WTC11 (cell line): ENCODE results near the gene CPNE4. TPM values are rescaled to one million over a fixed set of nuclear protein-coding genes. Genes with fewer than 3 reads are reported as not detected.

Experiments
- ATAC-seq: fragments of 200-7000 bp; cut with Tn5 transposase; 2 replicates; pipeline ENCODE4 v1.10.0; 2021; ENCODE audit warnings: mild to moderate bottlenecking, moderate library complexity
- CTCF ChIA-PET: fragments of 300-600 bp; sonication (Branson Sonifier 250); formaldehyde crosslinking; loops from one replicate; lab custom pipeline; 2021; ENCODE audit warnings: antibody characterized with exemption; lab: Charles Lee
- POLR2A ChIA-PET: fragments of 350-600 bp; sonication (Branson Sonifier 250); formaldehyde crosslinking; loops from one replicate; lab custom pipeline; 2021; ENCODE audit warnings: antibody characterized with exemption; lab: Charles Lee
- DNase-seq: peaks from one replicate; pipeline ENCODE4 v3.0.0; 2021; ENCODE audit warnings: low spot score
- H3K27ac Mint-ChIP-seq: 2 replicates; pipeline ENCODE4 v1.8.0; 2021; ENCODE audit warnings: mixed read lengths
- H3K27me3 Mint-ChIP-seq: 2 replicates; pipeline ENCODE4 v1.8.0; 2021; ENCODE audit warnings: low read depth, mild to moderate bottlenecking, moderate library complexity, mixed read lengths
- H3K36me3 Mint-ChIP-seq: 2 replicates; pipeline ENCODE4 v1.8.0; 2021; ENCODE audit warnings: mixed read lengths
- H3K4me1 Mint-ChIP-seq: 2 replicates; pipeline ENCODE4 v1.8.0; 2022; ENCODE audit warnings: mixed read lengths
- H3K4me3 Mint-ChIP-seq: 2 replicates; pipeline ENCODE4 v1.8.0; 2021; ENCODE audit warnings: mild to moderate bottlenecking, moderate library complexity, mixed read lengths
- H3K9me3 Mint-ChIP-seq: 2 replicates; pipeline ENCODE4 v1.8.0; 2021; ENCODE audit warnings: mixed read lengths
- CBFB ChIP-seq: sonication (generic); formaldehyde crosslinking; IDR thresholded peaks from 2 replicates; pipeline ENCODE4 v1.8.1; 2022; ENCODE audit warnings: mild to moderate bottlenecking, low read depth, missing genetic modification reagents
- E2F4 ChIP-seq: sonication (generic); formaldehyde crosslinking; IDR thresholded peaks from 2 replicates; pipeline ENCODE4 v1.8.1; 2022; ENCODE audit warnings: low read depth, mild to moderate bottlenecking, moderate library complexity, missing genetic modification reagents, borderline replicate concordance
- E2F5 ChIP-seq: sonication (generic); formaldehyde crosslinking; IDR thresholded peaks from 2 replicates; pipeline ENCODE4 v1.8.1; 2022; ENCODE audit warnings: mild to moderate bottlenecking, moderate library complexity, missing genetic modification reagents
- ESRRA ChIP-seq: sonication (generic); formaldehyde crosslinking; IDR thresholded peaks from 2 replicates; pipeline ENCODE4 v1.8.1; 2022; ENCODE audit warnings: mild to moderate bottlenecking, missing genetic modification reagents, borderline replicate concordance
- ETV6 ChIP-seq: sonication (generic); formaldehyde crosslinking; IDR thresholded peaks from 2 replicates; pipeline ENCODE4 v1.8.1; 2022; ENCODE audit warnings: mild to moderate bottlenecking, missing genetic modification reagents
- FOXJ3 ChIP-seq: sonication (generic); formaldehyde crosslinking; IDR thresholded peaks from 2 replicates; pipeline ENCODE4 v1.9.0; 2021; ENCODE audit warnings: missing genetic modification reagents, mild to moderate bottlenecking, borderline replicate concordance
- GABPB1 ChIP-seq: sonication (generic); formaldehyde crosslinking; IDR thresholded peaks from 2 replicates; pipeline ENCODE4 v1.8.1; 2023; ENCODE audit warnings: mild to moderate bottlenecking, missing genetic modification reagents
- NFE2L1 ChIP-seq: sonication (generic); formaldehyde crosslinking; IDR thresholded peaks from 2 replicates; pipeline ENCODE4 v1.8.1; 2023; ENCODE audit warnings: missing genetic modification reagents
- NFYB ChIP-seq: sonication (generic); formaldehyde crosslinking; conservative IDR thresholded peaks from 2 replicates; pipeline ENCODE4 v1.8.0; 2022; ENCODE audit warnings: low read depth, missing genetic modification reagents
- SMAD4 ChIP-seq: sonication (generic); formaldehyde crosslinking; IDR thresholded peaks from 2 replicates; pipeline ENCODE4 v1.8.0; 2022; ENCODE audit warnings: mild to moderate bottlenecking, missing genetic modification reagents
- SOX15 ChIP-seq: fragments of 250-450 bp; sonication (Bioruptor Pico); IDR thresholded peaks from 2 replicates; pipeline ENCODE4 v1.9.0; 2021; ENCODE audit warnings: mild to moderate bottlenecking
- SP1 ChIP-seq: sonication (generic); formaldehyde crosslinking; conservative IDR thresholded peaks from 2 replicates; pipeline ENCODE4 v1.8.1; 2022; ENCODE audit warnings: missing genetic modification reagents
- ZMAT4 ChIP-seq: fragments of 250-450 bp; sonication (Bioruptor Pico); IDR thresholded peaks from 2 replicates; pipeline ENCODE4 v1.9.0; 2021; ENCODE audit warnings: mild to moderate bottlenecking
- ZNF281 ChIP-seq: sonication (generic); formaldehyde crosslinking; IDR thresholded peaks from 2 replicates; pipeline ENCODE4 v1.8.0; 2023; ENCODE audit warnings: mild to moderate bottlenecking, missing genetic modification reagents
- ZNF416 ChIP-seq: fragments of 250-450 bp; sonication (Bioruptor Pico); IDR thresholded peaks from 2 replicates; pipeline ENCODE4 v1.9.0; 2021; ENCODE audit warnings: mild to moderate bottlenecking, inconsistent platforms
- ZNF423 ChIP-seq: fragments of 250-450 bp; sonication (Bioruptor Pico); IDR thresholded peaks from 2 replicates; pipeline ENCODE4 v2.1.2; 2022; ENCODE audit warnings: mild to moderate bottlenecking, moderate library complexity
- ZNF512 ChIP-seq: sonication (generic); formaldehyde crosslinking; IDR thresholded peaks from 2 replicates; pipeline ENCODE4 v1.8.1; 2022; ENCODE audit warnings: missing genetic modification reagents, borderline replicate concordance
- total RNA-seq: library from RNA; stranded (reverse); gene quantifications from 3 replicates; pipeline ENCODE4 v1.2.3, GENCODE V29; 2021
- TF ChIP-seq, protein P1 (sequence below): sonication (generic); formaldehyde crosslinking; IDR thresholded peaks from 2 replicates; pipeline ENCODE4 v1.8.1; 2023; ENCODE audit warnings: mild to moderate bottlenecking, missing genetic modification reagents, moderate library complexity
- TF ChIP-seq, protein P2 (sequence below): sonication (generic); formaldehyde crosslinking; IDR thresholded peaks from 2 replicates; pipeline ENCODE4 v1.8.1; 2022; ENCODE audit warnings: mild to moderate bottlenecking, missing genetic modification reagents, moderate library complexity, borderline replicate concordance
- TF ChIP-seq, protein P3 (sequence below): sonication (generic); formaldehyde crosslinking; IDR thresholded peaks from 2 replicates; pipeline ENCODE4 v1.8.1; 2023; ENCODE audit warnings: mild to moderate bottlenecking, moderate library complexity, missing genetic modification reagents
- TF ChIP-seq, protein P4 (sequence below): sonication (generic); formaldehyde crosslinking; IDR thresholded peaks from 2 replicates; pipeline ENCODE4 v1.8.1; 2023; ENCODE audit warnings: mild to moderate bottlenecking, missing genetic modification reagents, borderline replicate concordance

The CPNE4 gene
- total RNA-seq, 1 experiment from 2014 or later = 2.4 TPM

- POLR2A ChIA-PET = interaction anchor here (0.6 kb wide), 1 partner anchor 9 kb away, joined by 3 read pairs; no protein-coding TSS in a partner anchor
- H3K4me3 Mint-ChIP-seq = no peak overlapping the region
- ATAC-seq (no peak), DNase-seq (no peak)
- no peaks in the 10 kb centered on the region for H3K27me3 Mint-ChIP-seq
- TF ChIP-seq SOX15 (CRISPR knock-in tag) (no peak), ZNF423 (CRISPR knock-in tag) (no peak), SP1 (CRISPR knock-in tag) (no peak), ZNF416 (CRISPR knock-in tag) (no peak), SMAD4 (CRISPR knock-in tag) (no peak), ETV6 (CRISPR knock-in tag) (no peak), CBFB (CRISPR knock-in tag) (no peak), ZNF512 (CRISPR knock-in tag) (no peak), FOXJ3 (CRISPR knock-in tag) (no peak), ZMAT4 (CRISPR knock-in tag) (no peak)
- TF ChIP-seq, protein P1, sequence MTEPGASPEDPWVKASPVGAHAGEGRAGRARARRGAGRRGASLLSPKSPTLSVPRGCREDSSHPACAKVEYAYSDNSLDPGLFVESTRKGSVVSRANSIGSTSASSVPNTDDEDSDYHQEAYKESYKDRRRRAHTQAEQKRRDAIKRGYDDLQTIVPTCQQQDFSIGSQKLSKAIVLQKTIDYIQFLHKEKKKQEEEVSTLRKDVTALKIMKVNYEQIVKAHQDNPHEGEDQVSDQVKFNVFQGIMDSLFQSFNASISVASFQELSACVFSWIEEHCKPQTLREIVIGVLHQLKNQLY = no peak
- TF ChIP-seq, protein P2, sequence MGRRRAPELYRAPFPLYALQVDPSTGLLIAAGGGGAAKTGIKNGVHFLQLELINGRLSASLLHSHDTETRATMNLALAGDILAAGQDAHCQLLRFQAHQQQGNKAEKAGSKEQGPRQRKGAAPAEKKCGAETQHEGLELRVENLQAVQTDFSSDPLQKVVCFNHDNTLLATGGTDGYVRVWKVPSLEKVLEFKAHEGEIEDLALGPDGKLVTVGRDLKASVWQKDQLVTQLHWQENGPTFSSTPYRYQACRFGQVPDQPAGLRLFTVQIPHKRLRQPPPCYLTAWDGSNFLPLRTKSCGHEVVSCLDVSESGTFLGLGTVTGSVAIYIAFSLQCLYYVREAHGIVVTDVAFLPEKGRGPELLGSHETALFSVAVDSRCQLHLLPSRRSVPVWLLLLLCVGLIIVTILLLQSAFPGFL = no peak
- TF ChIP-seq, protein P3, sequence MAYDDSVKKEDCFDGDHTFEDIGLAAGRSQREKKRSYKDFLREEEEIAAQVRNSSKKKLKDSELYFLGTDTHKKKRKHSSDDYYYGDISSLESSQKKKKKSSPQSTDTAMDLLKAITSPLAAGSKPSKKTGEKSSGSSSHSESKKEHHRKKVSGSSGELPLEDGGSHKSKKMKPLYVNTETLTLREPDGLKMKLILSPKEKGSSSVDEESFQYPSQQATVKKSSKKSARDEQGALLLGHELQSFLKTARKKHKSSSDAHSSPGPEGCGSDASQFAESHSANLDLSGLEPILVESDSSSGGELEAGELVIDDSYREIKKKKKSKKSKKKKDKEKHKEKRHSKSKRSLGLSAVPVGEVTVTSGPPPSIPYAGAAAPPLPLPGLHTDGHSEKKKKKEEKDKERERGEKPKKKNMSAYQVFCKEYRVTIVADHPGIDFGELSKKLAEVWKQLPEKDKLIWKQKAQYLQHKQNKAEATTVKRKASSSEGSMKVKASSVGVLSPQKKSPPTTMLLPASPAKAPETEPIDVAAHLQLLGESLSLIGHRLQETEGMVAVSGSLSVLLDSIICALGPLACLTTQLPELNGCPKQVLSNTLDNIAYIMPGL (CRISPR knock-in tag) = no peak
- CTCF ChIA-PET = no interaction called here
- no peaks in the 10 kb centered on the region for H3K36me3 Mint-ChIP-seq
- H3K9me3 Mint-ChIP-seq = peaks cover 20% of the 10 kb centered on the region
- H3K4me1 Mint-ChIP-seq = peaks cover 57% of the 10 kb centered on the region
- no peak overlapping the region for H3K27ac Mint-ChIP-seq
These were observed 326.6 kb downstream of the CPNE4 start for GRCh38 chr3:131708241-131708640.

DNA sequence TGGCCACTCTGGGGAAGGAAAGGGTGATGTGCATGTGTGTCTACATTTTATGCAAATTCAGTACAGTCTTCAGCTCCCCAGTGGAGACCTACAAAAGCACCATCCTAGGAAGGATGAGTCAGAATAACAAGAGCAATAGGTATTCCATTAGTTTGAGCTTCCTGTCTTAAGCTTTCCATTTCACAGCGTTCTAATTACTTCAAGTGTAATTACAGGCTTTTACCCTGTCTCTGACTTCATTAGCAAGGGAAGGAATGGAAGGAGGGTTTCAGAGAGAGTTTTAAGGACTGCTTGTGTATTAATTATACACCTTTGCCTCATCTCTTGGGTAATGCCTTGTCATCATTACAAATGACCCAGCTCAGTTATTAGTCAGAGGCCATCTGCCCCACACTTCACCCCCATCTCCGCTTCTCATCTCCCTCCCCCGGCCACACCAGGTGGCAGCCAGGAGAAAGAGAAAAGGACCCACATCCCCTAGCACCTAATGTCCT, 329.2 kb downstream of the CPNE4 start:
- Mint-ChIP-seq H3K9me3 (peaks cover 20% of the 10 kb centered on the region), H3K27me3 (no peaks in the 10 kb centered on the region), H3K4me3 (peak overlapping the region; percentile 18; the same call in 1 of the 2 replicates), H3K4me1 (peaks cover 41% of the 10 kb centered on the region), H3K27ac (peak overlapping the region; percentile 67), H3K36me3 (no peaks in the 10 kb centered on the region)
- ATAC-seq (peak; percentile 89), DNase-seq (no peak)
- TF ChIP-seq ETV6 (CRISPR knock-in tag) (no peak), E2F5 (no peak), GABPB1 (CRISPR knock-in tag) (no peak), NFYB (CRISPR knock-in tag) (no peak), ESRRA (CRISPR knock-in tag) (no peak), ZNF281 (CRISPR knock-in tag) (no peak), E2F4 (CRISPR knock-in tag) (no peak), NFE2L1 (no peak)
- TF ChIP-seq, protein P4, sequence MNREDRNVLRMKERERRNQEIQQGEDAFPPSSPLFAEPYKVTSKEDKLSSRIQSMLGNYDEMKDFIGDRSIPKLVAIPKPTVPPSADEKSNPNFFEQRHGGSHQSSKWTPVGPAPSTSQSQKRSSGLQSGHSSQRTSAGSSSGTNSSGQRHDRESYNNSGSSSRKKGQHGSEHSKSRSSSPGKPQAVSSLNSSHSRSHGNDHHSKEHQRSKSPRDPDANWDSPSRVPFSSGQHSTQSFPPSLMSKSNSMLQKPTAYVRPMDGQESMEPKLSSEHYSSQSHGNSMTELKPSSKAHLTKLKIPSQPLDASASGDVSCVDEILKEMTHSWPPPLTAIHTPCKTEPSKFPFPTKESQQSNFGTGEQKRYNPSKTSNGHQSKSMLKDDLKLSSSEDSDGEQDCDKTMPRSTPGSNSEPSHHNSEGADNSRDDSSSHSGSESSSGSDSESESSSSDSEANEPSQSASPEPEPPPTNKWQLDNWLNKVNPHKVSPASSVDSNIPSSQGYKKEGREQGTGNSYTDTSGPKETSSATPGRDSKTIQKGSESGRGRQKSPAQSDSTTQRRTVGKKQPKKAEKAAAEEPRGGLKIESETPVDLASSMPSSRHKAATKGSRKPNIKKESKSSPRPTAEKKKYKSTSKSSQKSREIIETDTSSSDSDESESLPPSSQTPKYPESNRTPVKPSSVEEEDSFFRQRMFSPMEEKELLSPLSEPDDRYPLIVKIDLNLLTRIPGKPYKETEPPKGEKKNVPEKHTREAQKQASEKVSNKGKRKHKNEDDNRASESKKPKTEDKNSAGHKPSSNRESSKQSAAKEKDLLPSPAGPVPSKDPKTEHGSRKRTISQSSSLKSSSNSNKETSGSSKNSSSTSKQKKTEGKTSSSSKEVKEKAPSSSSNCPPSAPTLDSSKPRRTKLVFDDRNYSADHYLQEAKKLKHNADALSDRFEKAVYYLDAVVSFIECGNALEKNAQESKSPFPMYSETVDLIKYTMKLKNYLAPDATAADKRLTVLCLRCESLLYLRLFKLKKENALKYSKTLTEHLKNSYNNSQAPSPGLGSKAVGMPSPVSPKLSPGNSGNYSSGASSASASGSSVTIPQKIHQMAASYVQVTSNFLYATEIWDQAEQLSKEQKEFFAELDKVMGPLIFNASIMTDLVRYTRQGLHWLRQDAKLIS (CRISPR knock-in tag) = no peak
- CTCF ChIA-PET = interaction anchor here (0.9 to 1.2 kb wide), 2 partner anchors 137 to 179 kb away, joined by 3 to 4 read pairs; no protein-coding TSS in a partner anchor
- POLR2A ChIA-PET = no interaction called here
